ENCODE data around the gene TMEM138.

The TMEM138 gene

DNA sequence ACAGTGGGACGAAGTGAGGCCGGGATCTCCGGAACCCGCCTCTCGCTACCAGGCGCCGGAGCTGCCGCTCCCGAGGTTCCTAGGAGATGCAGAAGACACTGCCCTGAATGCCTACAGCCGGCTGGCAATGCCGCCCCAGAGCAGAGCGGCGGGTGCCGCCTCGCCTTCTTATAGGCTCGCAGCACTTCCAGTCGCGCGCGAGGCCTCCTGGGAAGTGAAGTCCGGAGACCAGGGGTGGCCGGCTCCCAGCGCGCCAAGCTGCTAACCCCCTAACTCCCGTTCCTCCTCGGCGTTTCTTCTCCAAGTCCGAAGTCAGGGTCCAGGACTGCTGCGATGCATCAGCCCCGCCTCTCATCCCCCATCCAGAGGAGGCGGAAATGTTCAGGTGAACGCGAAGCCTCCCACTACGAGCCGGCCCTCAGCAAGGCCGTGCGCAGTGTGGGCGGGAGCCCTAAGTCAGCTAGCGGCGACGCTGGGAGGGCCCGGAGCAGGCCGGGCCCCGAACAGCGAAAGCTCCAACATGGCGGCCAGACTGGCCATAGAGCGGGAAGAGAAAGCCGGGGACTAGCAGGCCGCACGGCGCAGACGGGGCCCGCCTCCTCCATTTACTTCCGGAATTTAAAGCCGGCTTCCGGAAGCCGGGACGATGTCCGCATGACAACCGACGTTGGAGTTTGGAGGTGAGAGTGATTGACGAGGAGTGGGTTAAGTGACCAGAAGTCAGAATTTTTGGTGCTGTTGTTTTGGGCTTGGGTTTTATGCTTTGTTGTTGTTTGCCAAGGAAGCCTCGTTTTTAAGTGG lies at the start of gene TMEM138, which contains the start of gene CYB561A3:
TSS of gene TMEM138 (plus strand) at position 634 of the 801 bp plus-strand sequence. CDS start 2,017 bp downstream, outside the sequence.
TSS of gene CYB561A3 (minus strand) at position 142 of the 801 bp plus-strand sequence. CDS start 5,169 bp downstream, outside the sequence.
- peak; percentile 85 for DNase-seq

DNA sequence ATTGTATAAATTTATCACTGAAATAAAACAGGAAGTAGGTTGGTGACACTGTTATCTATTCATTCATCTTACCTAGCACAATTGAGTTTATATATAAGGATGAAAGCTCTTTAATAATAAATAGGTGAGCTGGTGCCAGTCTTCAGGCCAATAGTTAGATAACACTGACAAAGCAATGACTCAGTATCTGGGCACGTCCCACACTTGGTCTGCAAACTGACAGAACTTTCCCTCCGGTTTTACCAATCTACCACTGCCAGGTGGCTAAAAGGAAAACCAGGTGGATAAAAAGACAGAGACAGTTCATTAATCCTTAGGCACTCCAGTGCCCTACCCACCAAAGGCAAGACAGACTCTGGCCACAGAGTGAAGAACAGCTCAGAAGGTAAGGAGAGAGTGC lies 46.9 kb upstream of the TMEM138 start:
- no peak for DNase-seq

- no peak for DNase-seq
These were observed 36.3 kb upstream of the TMEM138 start for GRCh38 chr11:61325649-61326414.

GRCh38 chr11:61327669-61328071 lies 34.5 kb upstream of the TMEM138 start:
- no peak for DNase-seq

DNA sequence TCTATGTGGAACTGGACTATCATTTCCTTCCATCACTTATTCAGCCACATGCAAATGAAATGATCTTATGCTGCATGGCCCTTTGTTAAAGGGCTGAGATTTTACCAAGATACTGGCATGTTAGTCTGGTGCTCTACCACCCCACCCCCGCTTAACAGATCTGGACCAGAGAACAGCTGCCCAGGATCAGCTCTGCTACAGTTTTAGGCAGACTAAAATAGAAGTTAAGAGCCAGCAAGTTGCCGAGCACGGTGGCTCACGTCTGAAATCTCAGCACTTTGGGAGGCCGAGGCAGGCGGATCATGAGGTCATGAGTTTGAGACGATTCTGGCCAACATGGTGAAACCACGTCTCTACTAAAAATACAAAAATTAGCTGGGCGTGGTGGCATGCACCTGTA lies 33.8 kb upstream of the TMEM138 start:
- DNase-seq: no peak

DNA sequence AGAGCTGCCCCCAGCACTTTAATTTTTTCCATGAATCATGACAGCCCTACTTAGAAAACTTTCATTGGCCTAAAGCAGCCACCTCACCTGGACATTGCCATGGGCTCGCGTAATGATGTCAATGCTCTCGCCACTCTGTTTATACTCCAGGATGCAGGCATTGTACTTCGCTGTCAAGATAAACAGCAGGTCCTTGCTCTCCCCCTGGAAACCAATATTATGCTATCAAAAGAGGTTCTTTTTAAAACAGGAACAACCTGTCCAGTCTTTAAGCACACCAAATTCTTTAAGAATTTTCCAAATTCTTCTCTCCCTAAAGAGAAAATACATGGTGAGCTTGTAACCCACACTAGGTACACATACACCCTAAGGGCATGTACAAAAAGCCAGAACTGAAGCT lies 32.3 kb upstream of the TMEM138 start:
- no peak for DNase-seq

GRCh38 chr11:61331651-61332050 lies 30.5 kb upstream of the TMEM138 start:
- no peak for DNase-seq

DNA sequence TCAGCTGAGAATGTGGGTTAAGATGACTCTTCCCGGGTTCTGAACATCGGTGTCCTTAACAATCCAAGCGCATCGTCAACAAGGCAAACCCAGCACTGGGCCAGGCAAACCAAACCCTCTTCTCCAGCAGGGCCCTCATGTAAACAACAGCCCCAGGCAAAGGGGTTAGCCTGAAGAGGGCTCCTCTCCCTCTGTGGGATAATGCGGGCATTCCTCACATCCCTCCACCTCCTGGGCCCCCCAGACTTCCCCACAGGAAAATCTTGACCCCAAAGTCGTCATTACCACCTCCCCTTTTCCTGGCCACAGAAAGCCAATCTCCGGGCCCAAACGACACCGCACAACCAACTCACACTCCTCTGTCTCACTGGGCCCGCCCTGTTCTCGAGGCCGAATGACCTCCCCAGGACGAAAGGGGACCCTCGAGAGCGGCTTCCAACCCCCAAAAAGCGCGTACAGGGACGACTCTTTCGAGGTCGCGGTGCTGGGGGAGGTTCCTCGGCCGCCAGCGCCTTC lies 29.8 kb upstream of the TMEM138 start:
- DNase-seq: no peak

DNA sequence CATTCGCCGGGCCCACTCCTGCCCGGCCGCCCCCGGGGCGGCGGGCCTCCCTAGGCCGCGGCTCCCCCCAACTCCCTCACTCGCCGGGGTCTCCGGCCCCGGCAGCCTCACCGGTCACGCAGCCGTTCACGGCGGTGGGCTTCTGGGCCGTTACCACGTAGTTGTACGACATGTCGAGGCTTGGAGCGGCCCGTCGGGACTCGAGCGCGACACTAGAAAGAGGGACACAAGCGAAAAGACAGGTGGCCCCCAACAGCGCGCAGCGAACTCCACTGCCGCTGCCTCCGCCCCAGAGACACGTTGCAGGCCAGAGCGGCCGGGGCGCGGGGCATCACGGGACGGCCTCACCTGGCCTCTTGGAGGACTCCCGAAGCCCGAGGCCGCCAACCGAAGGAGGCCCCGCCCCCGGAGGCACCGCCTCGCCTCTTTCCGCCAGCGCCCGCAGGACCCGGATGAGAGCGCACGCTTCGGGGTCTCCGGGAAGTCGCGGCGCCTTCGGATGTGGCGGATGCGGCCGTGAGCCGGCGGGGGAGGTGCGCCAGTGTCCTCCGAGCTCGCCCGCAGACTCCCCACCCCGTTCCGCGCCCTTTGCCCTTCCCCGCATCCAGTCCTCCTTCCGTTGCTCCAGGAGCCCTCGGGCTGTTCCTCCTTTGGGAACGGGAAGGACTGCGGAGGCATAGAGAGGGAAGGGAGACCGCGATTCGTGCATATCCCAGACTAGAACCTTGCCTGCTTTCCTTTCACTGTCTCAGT lies 29.2 kb upstream of the TMEM138 start, which contains the start of the genes DDB1 and TKFC:
TSS of gene DDB1 (minus strand) at position 309 of the 753 bp plus-strand sequence. CDS start at position 172, 137 bp downstream.
TSS of gene TKFC (plus strand) at position 432 of the 753 bp plus-strand sequence. CDS start 1,501 bp downstream, outside the sequence.
- DNase-seq: peak; percentile 97

DNA sequence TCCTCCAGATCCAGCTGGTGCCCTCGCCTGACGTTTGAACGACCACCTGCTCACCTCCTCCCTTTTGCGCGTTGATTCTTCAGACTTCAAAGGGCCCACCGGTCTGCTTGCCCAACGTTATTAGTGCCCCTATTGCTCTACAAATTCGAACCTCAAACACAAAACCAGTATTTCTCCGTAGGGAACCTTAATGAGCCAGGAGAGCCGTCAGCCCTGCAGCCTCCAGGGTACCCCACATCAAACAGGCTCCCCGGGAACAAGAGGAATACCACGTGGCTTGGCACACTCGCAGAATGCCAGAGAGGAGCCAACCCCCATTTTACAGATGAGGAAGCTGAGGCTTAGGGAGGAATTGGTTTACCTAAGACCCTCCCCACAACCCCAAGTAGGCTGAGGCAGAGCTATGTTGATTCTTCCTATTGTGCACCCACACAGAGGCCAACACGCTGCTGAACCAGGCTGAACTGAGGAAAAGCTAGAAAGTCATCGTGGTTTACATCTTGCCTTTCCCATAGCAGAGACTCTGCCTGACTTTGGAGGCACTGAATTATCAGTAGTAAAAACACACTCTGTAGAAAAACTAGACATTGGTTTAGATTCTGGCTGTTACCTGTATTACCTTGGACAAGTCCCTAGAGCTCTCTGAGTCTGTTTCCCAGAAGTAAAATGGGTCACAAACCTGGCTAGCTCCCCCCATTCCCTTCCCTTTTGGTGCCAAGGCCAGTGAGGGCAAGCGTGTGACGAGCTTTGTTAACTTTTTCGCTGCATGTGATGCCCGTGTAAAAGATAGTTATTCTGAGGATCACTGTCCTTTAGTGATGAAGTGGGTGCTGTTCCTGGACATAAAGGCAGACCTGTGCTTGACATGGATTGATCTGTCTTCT lies 28.4 kb upstream of the TMEM138 start:
- DNase-seq: no peak

DNA sequence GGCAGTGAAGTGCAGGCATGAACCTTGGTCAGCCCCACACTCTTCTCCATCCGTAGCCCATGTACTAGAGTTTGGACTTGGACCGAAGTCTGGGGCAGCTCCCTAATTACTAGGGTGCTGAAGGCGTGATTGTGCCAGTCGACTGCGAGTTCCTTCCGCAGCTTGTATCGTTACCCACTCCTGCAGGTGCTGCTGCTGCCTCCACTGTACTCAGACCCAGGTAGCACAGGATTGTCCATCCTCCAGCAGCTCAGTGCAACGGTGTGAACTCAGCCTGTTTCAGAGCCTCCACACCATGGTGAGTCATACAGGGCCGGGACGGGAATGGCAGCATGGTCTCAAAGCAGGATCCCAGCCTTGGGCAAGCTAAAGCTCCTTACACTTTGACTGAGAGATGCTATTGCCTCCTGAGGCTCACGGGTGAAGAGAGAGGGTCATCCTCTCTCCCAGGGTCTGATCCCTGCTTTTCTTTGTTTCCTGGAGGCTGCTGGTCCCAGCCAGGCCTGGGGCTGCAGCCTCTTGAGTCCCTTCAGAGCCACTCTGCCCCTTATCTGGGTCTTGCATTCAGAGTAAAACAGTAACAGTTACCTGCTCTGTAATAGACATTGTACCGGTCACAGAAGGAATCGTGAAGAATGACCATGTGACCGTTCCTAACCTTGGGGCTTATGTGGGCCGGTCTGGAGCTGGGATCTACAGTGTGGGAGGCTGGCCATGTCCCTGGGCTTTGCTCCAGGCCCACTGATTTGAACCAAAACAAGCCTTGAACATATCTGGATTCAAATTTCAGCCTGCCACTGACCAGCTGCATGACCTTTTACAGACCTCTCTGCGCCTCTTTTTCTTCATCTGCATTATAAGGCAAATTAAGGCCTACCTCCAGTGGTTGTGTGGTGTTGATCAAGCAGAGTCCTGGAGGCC lies 27.5 kb upstream of the TMEM138 start:
- no peak for DNase-seq

GRCh38 chr11:61335355-61335710 lies 26.8 kb upstream of the TMEM138 start:
- DNase-seq: no peak

DNA sequence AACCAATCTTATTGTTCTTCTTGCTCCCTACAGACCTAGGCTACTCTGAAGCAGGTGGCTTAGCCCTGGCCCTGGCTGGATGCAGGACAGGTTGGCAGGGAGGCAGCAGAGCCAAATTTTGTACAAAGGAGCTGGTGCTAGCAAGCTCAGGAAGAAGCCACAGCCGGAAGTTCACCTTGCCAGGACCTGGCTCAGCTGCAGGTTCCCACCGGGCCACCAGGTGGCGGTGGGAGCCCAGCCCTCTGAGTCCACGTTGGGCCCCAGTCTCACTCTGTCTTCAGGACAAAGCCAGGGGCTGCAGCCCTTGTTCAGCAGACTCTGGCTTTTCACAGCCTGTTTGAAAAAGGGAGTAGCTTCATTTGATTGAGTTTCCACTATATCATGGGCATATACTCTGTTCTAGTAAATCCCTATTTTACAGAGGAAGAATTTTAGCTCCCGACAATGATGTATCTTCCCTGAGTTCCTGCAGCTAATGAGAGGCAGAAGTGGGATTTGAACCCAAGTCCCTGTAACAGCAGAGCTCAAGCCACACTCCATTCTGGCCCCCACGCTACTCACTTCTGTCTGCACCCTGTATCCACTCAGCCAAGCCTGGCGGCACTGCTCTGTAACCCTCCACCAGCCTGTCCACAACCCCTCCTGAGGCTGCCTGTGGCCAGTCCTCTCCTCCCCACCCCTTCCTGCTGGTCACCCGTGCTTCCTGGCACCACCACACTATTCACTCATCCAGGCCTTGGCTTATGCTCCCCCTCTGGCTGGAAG lies 25.8 kb upstream of the TMEM138 start:
- peak; percentile 80 for DNase-seq

- no peak for DNase-seq
These were observed 24.3 kb upstream of the TMEM138 start for GRCh38 chr11:61337706-61338470.

DNA sequence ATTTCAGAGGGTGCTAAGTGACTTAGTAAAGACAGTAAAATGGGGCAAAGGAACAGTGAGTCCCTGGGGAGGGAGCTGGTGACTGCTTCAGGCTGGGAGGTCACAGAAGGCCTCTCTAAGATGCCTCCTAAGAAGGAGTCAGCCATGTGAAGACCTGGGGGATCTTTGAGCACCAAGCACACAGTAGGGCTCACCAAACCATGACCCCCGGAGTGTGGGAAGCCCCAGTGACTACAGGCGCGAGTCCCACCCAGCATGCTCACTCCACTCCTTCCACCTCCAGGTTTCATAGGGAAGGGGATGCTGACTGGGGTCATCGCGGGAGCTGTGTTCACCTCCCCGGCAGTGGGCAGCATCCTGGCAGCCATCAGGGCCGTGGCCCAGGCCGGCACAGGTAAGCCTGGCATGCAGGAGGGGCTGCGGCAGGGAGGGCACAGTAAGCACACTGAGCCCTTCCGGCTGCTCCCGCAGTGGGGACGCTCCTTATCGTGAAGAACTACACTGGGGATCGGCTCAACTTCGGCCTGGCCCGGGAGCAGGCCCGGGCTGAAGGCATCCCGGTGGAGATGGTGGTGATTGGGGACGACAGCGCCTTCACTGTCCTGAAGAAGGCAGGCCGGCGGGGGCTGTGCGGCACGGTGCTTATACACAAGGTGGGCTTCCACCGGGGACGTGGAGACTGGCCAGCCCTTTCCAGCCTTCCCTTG lies 23.2 kb upstream of the TMEM138 start:
- no peak for DNase-seq

GRCh38 chr11:61339490-61339878 lies 22.7 kb upstream of the TMEM138 start:
- DNase-seq: no peak

GRCh38 chr11:61340979-61341378 lies 21.2 kb upstream of the TMEM138 start:
- no peak for DNase-seq

GRCh38 chr11:61341706-61342105 lies 20.5 kb upstream of the TMEM138 start:
- DNase-seq: no peak

Measured in activated gamma-delta T cell treated with Interleukin-2 at 50 U/mL for 16 hours (primary cell).